SK-N-SH (cell line): ENCODE results near the gene ICAM5. TPM values are rescaled to one million over a fixed set of nuclear protein-coding genes. Genes with fewer than 3 reads are reported as not detected.
"Not testable (repeated sequence)": the region's sequence is repeated elsewhere in the genome, so short reads cannot be mapped to it uniquely, and the experiment has no call there.

Source experiments
- CTCF ChIA-PET: fragments of 300-600, 350-600 bp; formaldehyde crosslinking; extraction: SDS; loops from one replicate; lab custom pipeline; 2021; lab: Yijun Ruan, JAX
- POLR2A ChIA-PET: fragments of 350-600 bp; sonication (Branson Sonifier 250); formaldehyde crosslinking; extraction: SDS; loops from one replicate; lab custom pipeline; 2020; ENCODE audit warnings: antibody characterized with exemption, inconsistent platforms; lab: Yijun Ruan, JAX
- DNase-seq: peaks from one replicate; pipeline ENCODE4 v3.0.0; 2012
- H2AFZ ChIP-seq: fragments of 200-600 bp; sonication (generic); 2 replicates; pipeline ENCODE4 v1.8.1; 2016; ENCODE audit warnings: antibody characterized with exemption, mild to moderate bottlenecking, low read depth
- H3F3A ChIP-seq: fragments of 200-600 bp; sonication (generic); replicated peaks from 2 replicates; pipeline ENCODE3; 2016; ENCODE audit warnings: antibody characterized with exemption, mild to moderate bottlenecking; ENCODE audit not compliant: insufficient read depth
- H3K27ac ChIP-seq, 2 experiments: fragments of 200-500 bp in 1 of 2; fragments of 200-600 bp in 1 of 2; sonication (Bioruptor generic) in 1 of 2; sonication (generic), shearing (Covaris generic) in 1 of 2; 2 replicates each; pipeline versions ENCODE4 v1.5.1 to v1.6.1; 2014 to 2016; ENCODE audit warnings: low read depth in 2 of 2, inconsistent platforms in 1 of 2, low read length in 1 of 2, mild to moderate bottlenecking in 1 of 2, mixed read lengths in 1 of 2
- H3K27me3 ChIP-seq: fragments of 200-600 bp; sonication (generic), shearing (Covaris generic); 2 replicates; pipeline ENCODE4 v1.6.1; 2016; ENCODE audit warnings: mixed run types; ENCODE audit not compliant: insufficient read depth
- H3K36me3 ChIP-seq, 2 experiments: fragments of 200-500 bp in 1 of 2; fragments of 200-600 bp in 1 of 2; sonication (Bioruptor generic) in 1 of 2; sonication (generic) in 1 of 2; replicated peaks in 1 of 2; 2 replicates each; pipeline versions ENCODE3 to v1.5.1; 2014 to 2016; ENCODE audit warnings: low read length in 1 of 2, mild to moderate bottlenecking in 1 of 2; ENCODE audit not compliant: insufficient read depth in 2 of 2, control insufficient read depth in 1 of 2
- H3K4me1 ChIP-seq, 2 experiments: fragments of 200-500 bp in 1 of 2; fragments of 200-600 bp in 1 of 2; sonication (Bioruptor generic) in 1 of 2; sonication (generic), shearing (Covaris generic) in 1 of 2; 2 replicates each; pipeline versions ENCODE4 v1.5.1 to v1.6.1; 2014 to 2016; ENCODE audit warnings: low read depth in 1 of 2, low read length in 1 of 2, mixed run types in 1 of 2; ENCODE audit not compliant: insufficient read depth in 2 of 2, control insufficient read depth in 1 of 2
- H3K4me2 ChIP-seq: fragments of 200-600 bp; sonication (generic), shearing (Covaris generic); 2 replicates; pipeline ENCODE4 v1.6.1; 2017; ENCODE audit warnings: mixed run types
- H3K4me3 ChIP-seq, 2 experiments: fragments of 200-500 bp in 1 of 2; fragments of 200-600 bp in 1 of 2; sonication (Bioruptor generic) in 1 of 2; sonication (generic), shearing (Covaris generic) in 1 of 2; 2 replicates each; pipeline versions ENCODE4 v1.5.1 to v1.8.1; 2014 to 2016; ENCODE audit warnings: low read depth in 2 of 2, inconsistent platforms in 1 of 2, low read length in 1 of 2, mild to moderate bottlenecking in 1 of 2, mixed read lengths in 1 of 2, moderate library complexity in 1 of 2
- H3K79me2 ChIP-seq: fragments of 200-600 bp; sonication (generic); 2 replicates; pipeline ENCODE4 v1.8.1; 2017; ENCODE audit warnings: mild to moderate bottlenecking; ENCODE audit not compliant: insufficient read depth
- H3K9ac ChIP-seq: fragments of 200-600 bp; sonication (generic); 2 replicates; pipeline ENCODE4 v1.6.1; 2017; ENCODE audit warnings: mixed run types
- H3K9me2 ChIP-seq: fragments of 200-600 bp; sonication (generic); 2 replicates; pipeline ENCODE4 v1.6.1; 2017; ENCODE audit warnings: mixed run types
- H3K9me3 ChIP-seq: fragments of 200-600 bp; sonication (generic); 2 replicates; pipeline ENCODE4 v1.6.1; 2017; ENCODE audit warnings: mixed run types, mild to moderate bottlenecking, moderate library complexity
- H4K20me1 ChIP-seq: fragments of 200-600 bp; sonication (generic); 2 replicates; pipeline ENCODE4 v1.6.1; 2017; ENCODE audit warnings: mild to moderate bottlenecking, mixed run types; ENCODE audit not compliant: insufficient read depth
- FOXJ3 ChIP-seq: sonication (generic); formaldehyde crosslinking; IDR thresholded peaks from 2 replicates; pipeline ENCODE4 v1.5.1; 2020; ENCODE audit warnings: mild to moderate bottlenecking, missing genetic modification reagents
- FOXM1 ChIP-seq: IDR thresholded peaks from 2 replicates; pipeline ENCODE4 v1.4.0; 2012; ENCODE audit warnings: low read depth, mild to moderate bottlenecking
- GATA2 ChIP-seq: sonication (generic); formaldehyde crosslinking; IDR thresholded peaks from 2 replicates; pipeline ENCODE4 v1.5.0; 2020; ENCODE audit warnings: mild to moderate bottlenecking, missing genetic modification reagents
- JUND ChIP-seq: IDR thresholded peaks from 2 replicates; pipeline ENCODE4 v1.4.0; 2012
- MAX ChIP-seq: IDR thresholded peaks from 2 replicates; pipeline ENCODE4 v1.4.0; 2012; ENCODE audit warnings: low read depth
- MXI1 ChIP-seq: IDR thresholded peaks from 2 replicates; pipeline ENCODE4 v1.6.1; 2012; ENCODE audit warnings: mild to moderate bottlenecking, low read depth, low read length, improper control_type of control experiment
- NFIC ChIP-seq: IDR thresholded peaks from 2 replicates; pipeline ENCODE4 v1.4.0; 2012; ENCODE audit warnings: borderline replicate concordance
- NRF1 ChIP-seq: IDR thresholded peaks from 2 replicates; pipeline ENCODE4 v1.6.1; 2012; ENCODE audit warnings: low read depth, mild to moderate bottlenecking, low read length
- PBX3 ChIP-seq: IDR thresholded peaks from 2 replicates; pipeline ENCODE4; 2012
- RAD21 ChIP-seq: IDR thresholded peaks from 2 replicates; pipeline ENCODE4 v1.6.1; 2012; ENCODE audit warnings: mild to moderate bottlenecking, low read length
- RXRA ChIP-seq: IDR thresholded peaks from 2 replicates; pipeline ENCODE4 v1.4.0; 2012; ENCODE audit warnings: low read depth, mild to moderate bottlenecking, borderline replicate concordance
- SIN3A ChIP-seq: IDR thresholded peaks from 2 replicates; pipeline ENCODE4 v1.6.1; 2012; ENCODE audit warnings: low read depth, mild to moderate bottlenecking, low read length, moderate library complexity, borderline replicate concordance
- SMC3 ChIP-seq: IDR thresholded peaks from 2 replicates; pipeline ENCODE4 v1.6.1; 2012; ENCODE audit warnings: low read depth, low read length, improper control_type of control experiment
- TAF1 ChIP-seq: IDR thresholded peaks from 2 replicates; pipeline ENCODE4 v1.6.1; 2012; ENCODE audit warnings: low read depth, mild to moderate bottlenecking, low read length, moderate library complexity, borderline replicate concordance
- TCF12 ChIP-seq: IDR thresholded peaks from 2 replicates; pipeline ENCODE4 v1.4.0; 2012
- TEAD4 ChIP-seq: IDR thresholded peaks from 2 replicates; pipeline ENCODE4 v1.4.0; 2012; ENCODE audit warnings: mild to moderate bottlenecking, borderline replicate concordance; ENCODE audit not compliant: insufficient read depth
- YY1 ChIP-seq: IDR thresholded peaks from 2 replicates; pipeline ENCODE4 v1.4.0; 2012; ENCODE audit warnings: low read depth, mild to moderate bottlenecking
- WGBS: methylation state at CpG from one replicate; pipeline ENCODE4 v1.1.6; 2017; ENCODE audit warnings: low lambda C conversion rate; 5-methylcytosine and 5-hydroxymethylcytosine counted together
- polyA plus RNA-seq, 3 experiments: library from polyadenylated mRNA; depleted of rRNA; stranded (reverse); fragments of >200 nt; gene quantifications; 2 replicates each; pipeline ENCODE4 v1.2.3, GENCODE V29; 2012
- TF ChIP-seq, protein P1 (sequence below): fragments of 200-600 bp; sonication (generic); IDR thresholded peaks from 2 replicates; pipeline ENCODE4 v1.6.1; 2017; ENCODE audit warnings: antibody characterized with exemption, mild to moderate bottlenecking, moderate library complexity

The ICAM5 gene
- polyA plus RNA-seq, 1 of the 3 experiments (the other 2 are of a cell fraction): 5.2 TPM

DNA sequence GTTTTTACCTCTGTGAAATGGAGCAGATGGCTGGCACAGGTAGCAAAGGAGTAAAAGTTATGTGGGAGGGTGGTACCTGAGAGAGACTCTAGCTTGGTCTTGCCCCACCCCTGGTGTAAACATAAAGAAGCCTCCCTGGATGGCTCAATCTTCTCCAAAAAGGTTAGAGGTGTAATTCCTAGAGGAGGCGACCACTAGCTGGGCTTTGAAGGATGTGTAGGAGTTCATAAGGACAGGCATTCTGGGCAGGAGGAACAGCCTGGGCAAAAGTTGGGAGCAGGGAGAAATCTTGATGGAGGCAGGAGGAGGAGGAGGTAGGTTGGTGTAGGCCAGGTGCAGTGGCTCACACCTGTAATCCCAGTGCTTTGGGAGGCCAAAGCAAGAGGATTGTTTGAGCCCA, 10.8 kb upstream of the ICAM5 start:
- ChIA-PET CTCF (interaction anchor here (1.2 to 4.9 kb wide), 6 partner anchors 9 to 110 kb away, joined by 3 to 38 read pairs (median 5); partner anchors contain the start of genes ICAM1, ICAM5 and RAVER1), POLR2A (no interaction called here)

GRCh38 chr19:10279737-10280442, 9.9 kb upstream of the ICAM5 start:
- ChIA-PET CTCF (interaction anchor here (0.6 to 4.9 kb wide), 8 partner anchors 10 to 754 kb away, joined by 3 to 38 read pairs (median 4); partner anchors contain the start of genes ICAM1, ICAM5 and RAVER1), POLR2A (no interaction called here)
- TF ChIP-seq FOXJ3 (CRISPR knock-in tag) (no peak), NRF1 (no peak), SIN3A (no peak), TCF12 (no peak), TAF1 (no peak), TEAD4 (no peak), NFIC (no peak), JUND (no peak), MXI1 (no peak), GATA2 (CRISPR knock-in tag) (no peak), FOXM1 (no peak)
- TF ChIP-seq, protein P1, sequence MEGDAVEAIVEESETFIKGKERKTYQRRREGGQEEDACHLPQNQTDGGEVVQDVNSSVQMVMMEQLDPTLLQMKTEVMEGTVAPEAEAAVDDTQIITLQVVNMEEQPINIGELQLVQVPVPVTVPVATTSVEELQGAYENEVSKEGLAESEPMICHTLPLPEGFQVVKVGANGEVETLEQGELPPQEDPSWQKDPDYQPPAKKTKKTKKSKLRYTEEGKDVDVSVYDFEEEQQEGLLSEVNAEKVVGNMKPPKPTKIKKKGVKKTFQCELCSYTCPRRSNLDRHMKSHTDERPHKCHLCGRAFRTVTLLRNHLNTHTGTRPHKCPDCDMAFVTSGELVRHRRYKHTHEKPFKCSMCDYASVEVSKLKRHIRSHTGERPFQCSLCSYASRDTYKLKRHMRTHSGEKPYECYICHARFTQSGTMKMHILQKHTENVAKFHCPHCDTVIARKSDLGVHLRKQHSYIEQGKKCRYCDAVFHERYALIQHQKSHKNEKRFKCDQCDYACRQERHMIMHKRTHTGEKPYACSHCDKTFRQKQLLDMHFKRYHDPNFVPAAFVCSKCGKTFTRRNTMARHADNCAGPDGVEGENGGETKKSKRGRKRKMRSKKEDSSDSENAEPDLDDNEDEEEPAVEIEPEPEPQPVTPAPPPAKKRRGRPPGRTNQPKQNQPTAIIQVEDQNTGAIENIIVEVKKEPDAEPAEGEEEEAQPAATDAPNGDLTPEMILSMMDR: no peak
- no peak for DNase-seq
- Histone ChIP-seq H3K27ac (no peak overlapping the region), H3K9ac (no peak overlapping the region), H3K36me3 (no peaks in the 10 kb centered on the region), H3F3A (peaks cover 5% of the 10 kb centered on the region), H4K20me1 (no peaks in the 10 kb centered on the region), H3K9me3 (no peaks in the 10 kb centered on the region), H3K4me3 (no peak overlapping the region), H2AFZ (no peak overlapping the region), H3K27me3 (no peaks in the 10 kb centered on the region), H3K4me2 (no peak overlapping the region), H3K9me2 (no peaks in the 10 kb centered on the region), H3K79me2 (no peaks in the 10 kb centered on the region), H3K4me1 (no peaks in the 10 kb centered on the region)
- WGBS: 89% methylated on average over 5 of the region's 5 CpGs

More for the DNA sequence above, 10.8 kb upstream of the ICAM5 start:
- no peaks in the 10 kb centered on the region for H3K9me2 ChIP-seq
- no peak for DNase-seq
- 91% methylated on average over 1 of the region's 1 CpG for WGBS
- H3K4me3 ChIP-seq: no peak overlapping the region
- no peaks in the 10 kb centered on the region for H3K79me2 ChIP-seq
- H2AFZ ChIP-seq: no peak overlapping the region
- H3K27me3 ChIP-seq: no peaks in the 10 kb centered on the region
- TF ChIP-seq SMC3 (no peak), MAX (no peak), RAD21 (no peak), FOXM1 (no peak), PBX3 (no peak), GATA2 (CRISPR knock-in tag) (no peak), YY1 (no peak), RXRA (no peak), MXI1 (no peak)
- H3K36me3 ChIP-seq: no peaks in the 10 kb centered on the region
- H4K20me1 ChIP-seq: no peaks in the 10 kb centered on the region
- H3K4me1 ChIP-seq: no peaks in the 10 kb centered on the region
- peaks cover 5% of the 10 kb centered on the region for H3F3A ChIP-seq
- no peak overlapping the region for H3K4me2 ChIP-seq
- no peak overlapping the region for H3K27ac ChIP-seq
- H3K9ac ChIP-seq: no peak overlapping the region
- H3K9me3 ChIP-seq: no peaks in the 10 kb centered on the region

GRCh38 chr19:10282043-10282442, 7.7 kb upstream of the ICAM5 start:
- 76% methylated on average over 5 of the region's 5 CpGs for WGBS
- H3K4me1 ChIP-seq, H3K27ac ChIP-seq, H3K9me2 ChIP-seq, H3K79me2 ChIP-seq, H3K36me3 ChIP-seq, H4K20me1 ChIP-seq, H2AFZ ChIP-seq, H3K4me3 ChIP-seq, H3K9ac ChIP-seq, H3F3A ChIP-seq, H3K9me3 ChIP-seq, H3K4me2 ChIP-seq, H3K27me3 ChIP-seq, DNase-seq, POLR2A ChIA-PET: not testable (repeated sequence)
- CTCF ChIA-PET: interaction anchor here (2.0 to 4.9 kb wide), 2 partner anchors 12 to 107 kb away, joined by 5 to 38 read pairs; partner anchors contain the start of gene ICAM1
